GM21619 (cell line): Measurements from ENCODE around the gene TPCN1.

Experiments used
- ATAC-seq: cut with Tn5 transposase; IDR thresholded peaks from one replicate; pipeline ENCODE4 v1.9.1; 2021; ENCODE audit not compliant: unreplicated experiment

TPCN1 gene

GRCh38 chr12:113221181-113221996, at the start of gene TPCN1:
Gene TPCN1 (plus strand): TSS chr12:113221464. CDS start chr12:113226853, 5,389 bp downstream.
- peak; percentile 87 for ATAC-seq

DNA sequence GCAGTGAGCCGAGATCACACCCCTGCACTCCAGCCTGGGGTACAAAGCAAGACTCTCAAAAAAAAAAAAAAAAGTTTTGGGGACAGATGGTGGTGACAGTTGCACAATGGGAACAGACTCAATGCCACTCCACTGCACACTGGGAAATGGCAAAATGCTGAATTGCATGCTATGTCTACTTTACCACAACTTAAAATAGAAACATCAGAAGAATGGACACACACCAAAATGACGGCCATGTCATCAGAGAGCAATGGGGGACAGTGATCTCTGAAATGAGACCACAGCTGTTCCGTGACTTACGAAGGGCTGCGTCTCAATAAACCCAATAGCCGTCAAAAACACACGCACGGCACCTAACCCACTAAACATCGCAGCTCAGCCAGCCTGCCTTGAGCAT, 49.7 kb upstream of the TPCN1 start:
- no peak for ATAC-seq

- ATAC-seq = no peak
Observed at GRCh38 chr12:113172185-113172584, 49.1 kb upstream of the TPCN1 start.

- ATAC-seq = no peak
Observed at GRCh38 chr12:113173081-113173698, 48.1 kb upstream of the TPCN1 start.

DNA sequence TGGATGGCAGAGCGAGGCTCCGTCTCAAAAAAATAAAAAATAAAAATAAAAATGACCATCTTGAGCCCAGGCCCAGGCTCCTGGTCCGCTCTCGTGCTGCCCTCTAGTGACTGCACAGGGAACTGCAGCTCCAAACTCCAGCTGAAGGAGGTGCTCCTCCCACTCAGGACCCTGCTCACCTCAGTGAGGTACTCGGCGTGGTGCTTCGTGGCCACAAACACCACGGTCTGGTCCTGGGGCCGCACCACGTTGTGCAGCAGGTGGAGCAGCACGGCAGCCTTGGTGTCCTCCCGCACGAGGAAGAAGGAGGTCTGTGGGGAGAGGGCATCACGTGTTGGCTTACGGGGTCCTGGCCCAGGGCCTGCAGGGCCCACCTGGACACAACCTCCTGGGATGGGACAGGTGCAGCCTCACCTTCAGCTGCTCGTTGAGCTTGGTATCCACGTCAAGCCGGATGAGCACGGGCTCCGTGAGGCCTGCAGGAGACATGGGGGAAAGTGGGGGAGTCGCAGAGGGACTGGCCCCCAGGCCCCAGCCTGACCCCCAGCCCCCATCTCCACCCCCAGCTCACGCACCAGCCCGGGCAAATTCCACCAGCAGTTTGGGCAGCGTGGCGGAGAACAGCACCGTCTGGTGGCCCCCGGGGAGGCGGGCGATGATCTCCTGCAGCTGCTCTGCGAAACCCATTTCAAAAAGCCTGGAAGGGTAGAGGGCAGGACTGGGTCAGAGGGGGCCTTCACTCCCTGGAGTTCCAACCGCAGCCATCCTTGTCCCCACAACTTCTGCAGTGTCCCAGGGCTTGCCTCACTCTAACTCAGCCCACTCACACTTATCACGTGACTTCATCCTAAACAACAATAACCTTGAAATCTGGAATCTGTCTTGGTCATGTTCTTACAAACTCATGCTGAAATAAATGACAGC, 46.5 kb upstream of the TPCN1 start:
- ATAC-seq = peak; percentile 54

- no peak for ATAC-seq
Observed at GRCh38 chr12:113179023-113179422, 42.2 kb upstream of the TPCN1 start.

DNA sequence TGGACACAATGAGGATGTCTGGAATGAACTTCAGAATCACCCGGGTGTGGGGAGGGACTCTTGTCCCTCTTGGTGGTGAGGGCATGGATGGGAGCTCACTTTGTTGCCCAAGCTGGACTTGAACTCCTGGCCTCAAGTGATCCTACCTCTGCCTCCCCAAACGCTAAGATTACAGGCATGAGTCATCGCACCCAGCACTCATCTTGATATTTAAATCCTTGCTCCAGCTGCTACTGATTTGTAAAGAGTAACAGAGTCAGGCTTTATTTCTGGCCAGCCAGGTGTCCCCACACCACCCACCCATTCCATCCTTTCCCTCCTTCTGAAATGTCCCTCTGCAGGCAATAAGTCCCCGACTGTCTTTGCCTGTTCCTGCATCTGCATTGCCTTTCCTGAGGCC, 40.9 kb upstream of the TPCN1 start:
- no peak for ATAC-seq

DNA sequence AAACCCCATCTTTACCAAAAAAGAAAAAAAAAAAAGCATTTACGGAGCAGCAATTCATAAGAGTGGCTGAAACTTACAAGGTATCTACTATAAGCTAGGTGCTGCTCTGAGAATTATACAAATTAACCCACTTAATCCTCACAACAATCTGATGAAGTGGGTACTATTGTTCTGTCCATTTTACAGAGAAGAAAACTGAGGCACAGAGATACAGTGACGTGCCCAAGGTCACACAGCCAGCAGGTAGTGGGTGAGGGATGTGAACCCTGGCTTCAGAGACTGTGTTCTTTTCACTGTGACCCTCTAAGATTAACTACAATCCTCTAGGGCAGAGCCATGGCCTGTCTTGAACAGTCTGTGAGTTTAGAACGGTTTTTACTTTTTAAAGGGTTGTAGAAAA, 39.3 kb upstream of the TPCN1 start:
- no peak for ATAC-seq

DNA sequence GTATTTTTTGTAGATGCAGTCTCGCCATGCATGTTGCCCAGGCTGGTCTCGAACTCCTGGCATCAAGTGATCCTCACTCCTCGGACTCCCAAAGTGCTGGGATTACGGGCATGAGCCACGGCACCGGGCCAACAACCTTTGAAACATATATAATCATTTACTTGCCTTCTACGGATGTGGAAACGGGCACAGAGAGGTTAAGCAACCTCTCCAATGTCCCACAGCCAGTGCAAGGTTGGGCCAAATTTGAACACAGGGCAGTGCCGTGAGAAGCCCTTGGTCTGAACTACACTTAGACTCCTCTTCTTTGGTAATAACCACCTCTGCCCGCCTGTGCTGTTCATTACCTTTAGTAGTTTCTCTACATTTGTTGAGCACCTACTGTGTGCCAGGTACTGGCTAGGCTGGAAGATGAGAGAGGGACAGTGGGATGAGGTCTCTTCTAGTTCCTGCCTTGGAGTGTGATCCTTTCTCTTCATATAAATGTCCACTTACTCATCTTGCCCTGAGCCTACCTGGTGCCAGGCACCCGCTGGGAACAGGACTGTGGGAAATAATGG, 38.2 kb upstream of the TPCN1 start:
- ATAC-seq = no peak

DNA sequence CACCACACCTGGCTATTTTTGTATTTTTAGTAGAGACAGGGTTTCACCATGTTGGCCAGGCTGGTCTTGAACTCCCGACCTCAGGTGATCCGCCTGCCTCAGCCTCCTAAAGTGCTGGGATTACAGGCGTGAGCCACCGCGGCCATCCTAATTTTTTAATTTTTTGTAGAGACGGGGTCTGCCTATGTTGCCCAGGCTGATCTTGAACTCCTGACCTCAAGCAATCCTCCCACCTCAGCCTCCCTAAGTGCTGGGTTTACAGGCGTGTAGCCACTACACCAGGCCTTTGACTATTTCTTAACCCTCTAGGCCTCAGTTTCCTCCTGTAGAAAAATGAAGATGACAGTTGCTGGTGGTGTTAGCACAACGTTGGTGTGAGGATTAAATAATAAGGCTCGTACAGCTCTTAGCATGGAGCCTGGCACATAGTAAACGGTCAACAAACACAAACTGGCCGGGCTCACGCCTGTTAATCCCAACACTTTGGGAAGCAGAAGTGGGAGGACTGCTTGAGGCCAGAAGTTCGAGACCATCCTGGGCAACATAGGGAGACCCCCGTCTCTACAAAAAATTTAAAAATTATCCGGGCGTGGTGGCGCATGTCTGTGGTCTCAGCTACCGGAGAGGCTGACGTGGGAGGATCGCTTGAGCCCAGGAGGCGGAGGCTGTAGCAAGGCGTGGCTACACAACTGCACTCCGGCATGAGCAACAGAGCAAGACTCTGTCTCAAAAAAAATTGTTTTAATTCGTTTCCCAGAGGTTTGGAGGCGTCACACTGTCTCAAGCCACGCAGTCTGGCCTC, 37.0 kb upstream of the TPCN1 start:
- ATAC-seq = peak; percentile 45

DNA sequence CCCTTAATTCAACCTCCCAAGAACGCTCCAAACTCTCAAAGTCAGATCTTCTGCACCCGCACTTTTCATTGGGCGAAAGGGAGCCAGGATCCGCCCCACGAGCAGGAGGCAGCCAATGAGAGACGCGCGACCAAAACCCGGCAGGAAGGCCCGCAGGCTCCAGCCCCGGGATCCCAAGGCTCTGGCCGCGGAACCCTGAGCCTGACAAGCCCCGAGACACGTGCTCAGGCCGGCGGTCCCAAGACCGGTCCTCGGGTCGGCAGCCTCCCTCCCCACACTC, 36.4 kb upstream of the TPCN1 start:
- ATAC-seq = peak; percentile 76

- ATAC-seq = peak; percentile 45
Observed at GRCh38 chr12:113185180-113186032, 35.9 kb upstream of the TPCN1 start, which contains the start of the genes DDX54 and RITA1. Gene DDX54 (minus strand): TSS chr12:113185478. CDS start chr12:113185451, 27 bp downstream. Gene RITA1 (plus strand): TSS chr12:113185721. CDS start chr12:113186747, 1,026 bp downstream.

- ATAC-seq = no peak
Observed at GRCh38 chr12:113186033-113186365, 35.3 kb upstream of the TPCN1 start.

DNA sequence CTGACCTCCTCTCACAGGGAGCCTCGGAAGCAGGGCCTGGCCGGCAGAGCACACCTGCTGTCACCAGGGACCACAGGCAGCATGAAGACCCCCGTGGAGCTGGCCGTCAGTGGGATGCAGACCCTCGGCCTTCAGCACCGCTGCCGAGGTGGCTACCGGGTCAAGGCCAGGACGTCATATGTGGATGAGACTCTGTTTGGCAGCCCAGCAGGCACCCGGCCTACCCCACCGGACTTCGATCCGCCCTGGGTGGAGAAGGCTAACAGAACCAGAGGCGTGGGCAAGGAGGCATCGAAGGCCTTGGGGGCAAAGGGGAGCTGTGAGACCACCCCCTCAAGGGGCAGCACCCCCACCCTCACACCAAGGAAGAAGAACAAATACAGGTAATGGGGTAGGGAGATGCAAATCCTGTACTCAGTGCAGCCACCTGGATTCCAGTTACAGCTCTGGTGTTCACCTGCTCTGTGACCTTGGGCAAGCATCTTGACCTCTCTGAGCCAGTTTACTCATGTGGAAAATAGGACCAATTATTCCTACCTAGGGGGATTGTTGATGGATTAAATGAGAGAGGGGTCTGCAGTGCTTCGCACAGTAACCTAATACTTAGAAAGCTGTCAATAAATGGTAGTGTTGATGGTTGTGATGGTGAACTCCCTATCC, 34.5 kb upstream of the TPCN1 start:
- no peak for ATAC-seq

GRCh38 chr12:113189361-113189760, 31.9 kb upstream of the TPCN1 start:
- ATAC-seq = no peak

DNA sequence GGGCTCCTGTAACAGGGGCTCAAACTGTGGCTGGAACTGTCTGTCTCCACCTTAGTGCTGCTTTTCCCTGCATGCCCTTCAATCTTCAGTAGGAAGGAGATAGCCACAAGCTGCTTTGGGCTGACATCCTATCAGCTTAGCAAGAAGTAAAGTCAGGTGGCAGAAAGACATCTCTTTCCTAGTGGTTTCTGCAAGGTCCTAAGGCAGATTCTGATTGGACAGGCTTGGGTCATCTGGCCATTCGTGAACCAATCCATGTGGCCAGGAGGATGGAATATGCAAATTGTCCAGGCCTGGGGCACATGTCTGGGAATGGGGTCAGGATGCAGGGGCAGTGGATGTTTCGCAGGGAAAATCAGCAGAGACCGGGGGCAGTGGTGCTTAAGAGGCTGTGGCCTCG, 30.5 kb upstream of the TPCN1 start:
- ATAC-seq = no peak

GRCh38 chr12:113191227-113191626, 30.0 kb upstream of the TPCN1 start:
- ATAC-seq = no peak

GRCh38 chr12:113194971-113195391, 26.3 kb upstream of the TPCN1 start:
- no peak for ATAC-seq

DNA sequence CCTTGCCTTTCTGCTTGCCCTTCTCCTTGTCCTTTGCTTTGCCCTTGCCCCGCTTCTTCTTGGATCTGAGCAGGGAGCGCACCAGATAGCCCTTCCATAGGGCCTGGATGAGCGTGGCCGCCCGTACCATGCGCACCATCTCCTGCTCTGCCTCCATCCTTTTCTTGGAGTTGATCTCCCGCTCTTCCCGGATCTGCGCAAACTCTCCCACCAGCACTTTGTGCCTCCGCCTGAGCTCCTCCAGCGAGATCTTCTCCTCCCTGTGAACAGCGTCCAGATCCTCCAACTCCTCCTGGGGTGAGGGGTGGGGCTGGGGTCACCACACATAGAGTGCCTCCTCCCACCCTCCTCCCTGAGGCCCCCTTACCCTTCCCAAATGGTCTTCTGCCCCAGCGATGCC, 25.7 kb upstream of the TPCN1 start:
- ATAC-seq = no peak
